IMR-90 (cell line): ENCODE results near the gene CCN6. TPM values are rescaled to one million over a fixed set of nuclear protein-coding genes. Genes with fewer than 3 reads are reported as not detected.

ENCODE experiments used
- ATAC-seq: fragments of 200-7000 bp; cut with Tn5 transposase; 2 replicates; pipeline ENCODE4 v1.9.1; 2020; ENCODE audit warnings: low read depth, mild to moderate bottlenecking, moderate library complexity
- BruUV-seq: library from RNA; stranded (reverse); fragments of 400-500 nt; replicated peaks from 2 replicates; lab custom pipeline; 2021; lab: Mats Ljungman, UMichigan
- CTCF ChIA-PET: fragments of 300-600 bp; formaldehyde crosslinking; extraction: SDS; loops from one replicate; lab custom pipeline; 2021; ENCODE audit warnings: antibody characterized with exemption; lab: Yijun Ruan, JAX
- POLR2A ChIA-PET: fragments of 300-600 bp; sonication (Branson Sonifier 250); formaldehyde crosslinking; loops from one replicate; lab custom pipeline; 2022; ENCODE audit warnings: antibody characterized with exemption; ENCODE audit not compliant: unreplicated experiment; lab: Charles Lee
- DNase-seq: peaks from one replicate; pipeline ENCODE4 v3.0.0; 2013
- H2AFZ ChIP-seq: replicated peaks from 2 replicates; pipeline ENCODE3; 2013; ENCODE audit warnings: low read length, mild to moderate bottlenecking; ENCODE audit not compliant: poor library complexity
- H2AK5ac ChIP-seq: 2 replicates; pipeline ENCODE4 v1.6.1; 2013; ENCODE audit warnings: low read depth, low read length, inconsistent platforms
- H2AK9ac ChIP-seq: replicated peaks from 2 replicates; pipeline ENCODE3; 2013; ENCODE audit warnings: mild to moderate bottlenecking, low read depth, low read length, moderate library complexity; ENCODE audit not compliant: poor library complexity
- H2BK120ac ChIP-seq: 2 replicates; pipeline ENCODE4 v1.6.1; 2013; ENCODE audit warnings: low read depth, low read length, inconsistent platforms
- H2BK15ac ChIP-seq: 3 replicates; pipeline ENCODE4 v1.6.1; 2013; ENCODE audit warnings: low read depth, low read length, inconsistent platforms
- H2BK20ac ChIP-seq: 2 replicates; pipeline ENCODE4 v1.6.1; 2013; ENCODE audit warnings: low read depth, mild to moderate bottlenecking, inconsistent platforms, low read length, moderate library complexity
- H2BK5ac ChIP-seq: 2 replicates; pipeline ENCODE4 v1.6.1; 2013; ENCODE audit warnings: mild to moderate bottlenecking, low read depth, low read length, inconsistent platforms; ENCODE audit not compliant: poor library complexity, severe bottlenecking
- H3K14ac ChIP-seq: replicated peaks from 2 replicates; pipeline ENCODE4 v1.6.1; 2013; ENCODE audit warnings: low read depth, low read length, inconsistent platforms
- H3K18ac ChIP-seq: 2 replicates; pipeline ENCODE4 v1.6.1; 2013; ENCODE audit warnings: low read depth, low read length, control low read depth
- H3K23ac ChIP-seq: 2 replicates; pipeline ENCODE4 v1.6.1; 2013; ENCODE audit warnings: low read depth, low read length, inconsistent platforms
- H3K27ac ChIP-seq: 2 replicates; pipeline ENCODE4 v1.5.1; 2013; ENCODE audit warnings: mild to moderate bottlenecking, control low read depth, low read length; ENCODE audit not compliant: insufficient read depth
- H3K27me3 ChIP-seq: 2 replicates; pipeline ENCODE4 v1.6.1; 2013; ENCODE audit warnings: low read length; ENCODE audit not compliant: control insufficient read depth, insufficient read depth
- H3K36me3 ChIP-seq: 2 replicates; pipeline ENCODE4 v1.6.1; 2013; ENCODE audit warnings: low read length, mixed read lengths; ENCODE audit not compliant: control insufficient read depth, insufficient read depth
- H3K4ac ChIP-seq: 2 replicates; pipeline ENCODE4 v1.6.1; 2013; ENCODE audit warnings: low read depth, low read length, inconsistent platforms
- H3K4me1 ChIP-seq: 2 replicates; pipeline ENCODE4 v1.6.1; 2013; ENCODE audit warnings: low read length, mixed read lengths; ENCODE audit not compliant: control insufficient read depth, insufficient read depth
- H3K4me2 ChIP-seq: 2 replicates; pipeline ENCODE4 v1.6.1; 2013; ENCODE audit warnings: low read depth, mild to moderate bottlenecking, control low read depth, low read length, moderate library complexity
- H3K4me3 ChIP-seq: 2 replicates; pipeline ENCODE4 v1.5.1; 2013; ENCODE audit warnings: low read depth, mild to moderate bottlenecking, control low read depth, low read length, moderate library complexity; ENCODE audit not compliant: insufficient read depth
- H3K56ac ChIP-seq: 2 replicates; pipeline ENCODE4 v1.6.1; 2013; ENCODE audit warnings: low read length, inconsistent platforms; ENCODE audit not compliant: insufficient read depth; ENCODE audit errors: extremely low read depth
- H3K79me1 ChIP-seq, 2 experiments: 2 replicates each; pipeline ENCODE4 v1.6.1; 2013; ENCODE audit warnings: low read length in 2 of 2, inconsistent platforms in 1 of 2, low read depth in 1 of 2
- H3K9ac ChIP-seq: 2 replicates; pipeline ENCODE4 v1.6.1; 2013; ENCODE audit warnings: low read depth, low read length, control low read depth
- H3K9me1 ChIP-seq: 2 replicates; pipeline ENCODE4 v1.6.1; 2013; ENCODE audit warnings: low read length, inconsistent platforms; ENCODE audit not compliant: insufficient read depth
- H3K9me3 ChIP-seq: 2 replicates; pipeline ENCODE4 v1.6.1; 2013; ENCODE audit warnings: low read length; ENCODE audit not compliant: control insufficient read depth, insufficient read depth
- H4K20me1 ChIP-seq: 2 replicates; pipeline ENCODE4 v1.6.1; 2013; ENCODE audit warnings: low read length, inconsistent platforms; ENCODE audit not compliant: insufficient read depth
- H4K5ac ChIP-seq: 2 replicates; pipeline ENCODE4 v1.6.1; 2013; ENCODE audit warnings: mild to moderate bottlenecking, low read depth, low read length, control low read depth
- H4K8ac ChIP-seq, 2 experiments: 2 replicates each; pipeline ENCODE4 v1.6.1; 2013; ENCODE audit warnings: low read depth in 2 of 2, low read length in 2 of 2, control low read depth in 1 of 2, inconsistent platforms in 1 of 2
- H4K91ac ChIP-seq: 2 replicates; pipeline ENCODE4 v1.6.1; 2013; ENCODE audit warnings: low read depth, low read length, inconsistent platforms; ENCODE audit not compliant: insufficient read depth
- BHLHE40 ChIP-seq: fragments of 150-350 bp; IDR thresholded peaks from 2 replicates; pipeline ENCODE4 v1.6.1; 2016; ENCODE audit warnings: mild to moderate bottlenecking, low read depth, low read length
- CEBPB ChIP-seq: IDR thresholded peaks from 2 replicates; pipeline ENCODE4 v1.6.1; 2012; ENCODE audit warnings: low read depth, low read length, improper control_type of control experiment
- CHD1 ChIP-seq: IDR thresholded peaks from 2 replicates; pipeline ENCODE4 v1.6.1; 2012; ENCODE audit warnings: low read depth, low read length, improper control_type of control experiment
- MAFK ChIP-seq: IDR thresholded peaks from 2 replicates; pipeline ENCODE4 v1.6.1; 2012; ENCODE audit warnings: low read depth, low read length, improper control_type of control experiment
- RCOR1 ChIP-seq: IDR thresholded peaks from 2 replicates; pipeline ENCODE4 v1.6.1; 2012; ENCODE audit warnings: mild to moderate bottlenecking, low read length, improper control_type of control experiment; ENCODE audit not compliant: insufficient replicate concordance
- WGBS, 2 experiments: methylation state at CpG; one replicate each; pipeline versions ENCODE4 v1.1.5 to v1.1.7; 2013; ENCODE audit warnings: missing lambda C conversion rate in 2 of 2; ENCODE audit not compliant: insufficient read length in 1 of 2; ENCODE audit errors: extremely low coverage in 2 of 2; 5-methylcytosine and 5-hydroxymethylcytosine counted together
- dilution Hi-C: fragments of 300-500 bp; cut with HindIII; formaldehyde crosslinking; loops from one replicate; pipeline ENCODE4 v1.14.3; 2018; ENCODE audit warnings: low sequenced_read_pairs; ENCODE audit not compliant: unreplicated experiment
- in situ Hi-C: fragments of 300-500 bp; cut with MboI; formaldehyde crosslinking; loops from 3 replicates; pipeline ENCODE4 v1.14.3; 2019; ENCODE audit warnings: low sequenced_read_pairs, inconsistent platforms, mixed read lengths
- intact Hi-C: fragments of 100-400 bp; cut with micrococcal nuclease; formaldehyde crosslinking; loops from 2 replicates; pipeline ENCODE4 v1.10.0; 2022
- polyA plus RNA-seq, 3 experiments: library from polyadenylated mRNA; depleted of rRNA; stranded (reverse); fragments of >200 nt; gene quantifications; 2 replicates each; pipeline ENCODE4 v1.2.3, GENCODE V29; 2012; ENCODE audit warnings: low replicate concordance in 1 of 3
- total RNA-seq: library from RNA; depleted of rRNA; stranded (reverse); fragments of >200 nt; gene quantifications from 2 replicates; pipeline ENCODE4 v1.2.3, GENCODE V29; 2012
- TF ChIP-seq, protein P1 (sequence below): conservative IDR thresholded peaks from 2 replicates; pipeline ENCODE4 v1.5.1; 2012; ENCODE audit warnings: mild to moderate bottlenecking, low read depth, low read length, improper control_type of control experiment

CCN6 gene
- total and polyA plus RNA-seq, 2 of the 4 experiments (the other 2 are of a cell fraction), result not detected

DNA sequence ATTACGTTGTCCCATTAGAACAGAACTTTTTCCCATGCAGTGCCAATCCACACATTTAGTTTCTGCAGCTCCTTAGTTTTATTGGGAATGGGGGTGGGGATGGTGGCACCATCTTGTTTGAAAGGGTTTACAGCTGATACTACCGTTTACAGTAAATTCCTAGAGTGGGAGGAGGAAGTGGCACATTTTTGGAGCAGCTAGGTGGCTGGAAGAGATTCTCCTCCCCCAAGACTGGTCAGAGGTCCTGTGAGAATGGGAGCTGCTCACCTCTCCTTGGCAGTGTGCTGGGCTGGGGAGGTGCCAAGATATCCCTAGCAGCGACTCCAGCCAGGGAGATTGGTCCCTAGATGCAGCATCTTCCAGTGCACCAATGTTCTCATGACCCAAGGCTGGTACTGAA is 12.4 kb upstream of the CCN6 start:
- ChIA-PET CTCF (interaction anchor here (0.7 kb wide), 1 partner anchor 23 kb away, joined by 3 read pairs; no protein-coding TSS in a partner anchor), POLR2A (no interaction called here)
- H3K9ac ChIP-seq, result no peak overlapping the region
- no peak overlapping the region for H4K8ac ChIP-seq
- no peak overlapping the region for H2BK120ac ChIP-seq
- no peak overlapping the region for H3K23ac ChIP-seq
- peaks cover 18% of the 10 kb centered on the region; the same call in 1 of the 2 replicates for H3K9me1 ChIP-seq
- peak overlapping the region; percentile 17 for H2AK9ac ChIP-seq
- no peak overlapping the region for H3K56ac ChIP-seq
- H3K36me3 ChIP-seq, result no peaks in the 10 kb centered on the region
- TF ChIP-seq CHD1, result no peak
- TF ChIP-seq RCOR1, result no peak
- no peak for TF ChIP-seq MAFK
- TF ChIP-seq CEBPB, result no peak
- TF ChIP-seq, protein P1, sequence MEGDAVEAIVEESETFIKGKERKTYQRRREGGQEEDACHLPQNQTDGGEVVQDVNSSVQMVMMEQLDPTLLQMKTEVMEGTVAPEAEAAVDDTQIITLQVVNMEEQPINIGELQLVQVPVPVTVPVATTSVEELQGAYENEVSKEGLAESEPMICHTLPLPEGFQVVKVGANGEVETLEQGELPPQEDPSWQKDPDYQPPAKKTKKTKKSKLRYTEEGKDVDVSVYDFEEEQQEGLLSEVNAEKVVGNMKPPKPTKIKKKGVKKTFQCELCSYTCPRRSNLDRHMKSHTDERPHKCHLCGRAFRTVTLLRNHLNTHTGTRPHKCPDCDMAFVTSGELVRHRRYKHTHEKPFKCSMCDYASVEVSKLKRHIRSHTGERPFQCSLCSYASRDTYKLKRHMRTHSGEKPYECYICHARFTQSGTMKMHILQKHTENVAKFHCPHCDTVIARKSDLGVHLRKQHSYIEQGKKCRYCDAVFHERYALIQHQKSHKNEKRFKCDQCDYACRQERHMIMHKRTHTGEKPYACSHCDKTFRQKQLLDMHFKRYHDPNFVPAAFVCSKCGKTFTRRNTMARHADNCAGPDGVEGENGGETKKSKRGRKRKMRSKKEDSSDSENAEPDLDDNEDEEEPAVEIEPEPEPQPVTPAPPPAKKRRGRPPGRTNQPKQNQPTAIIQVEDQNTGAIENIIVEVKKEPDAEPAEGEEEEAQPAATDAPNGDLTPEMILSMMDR, result no peak
- TF ChIP-seq BHLHE40, result no peak
- no peaks in the 10 kb centered on the region for H3K79me1 ChIP-seq
- H2BK5ac ChIP-seq, result no peak overlapping the region
- no peak overlapping the region; the same call in 1 of the 2 replicates for H4K91ac ChIP-seq
- H2BK20ac ChIP-seq, result no peak overlapping the region; the same call in 1 of the 2 replicates
- no peak overlapping the region for H3K27ac ChIP-seq
- H3K14ac ChIP-seq, result no peak overlapping the region
- H4K5ac ChIP-seq, result no peak overlapping the region
- no peaks in the 10 kb centered on the region for H3K9me3 ChIP-seq
- H2BK15ac ChIP-seq, result no peak overlapping the region
- ATAC-seq (no peak), DNase-seq (no peak)
- dilution Hi-C loops (no loop called here), in situ Hi-C loops (loop anchor here (25.0 kb wide), 2 partner anchors 679 to 1004 kb away; no protein-coding TSS in a partner anchor), intact Hi-C loops (loop anchor here (5.0 kb wide), 3 partner anchors 439 to 1029 kb away; partner anchors contain the start of gene REV3L)
- no peak overlapping the region for H3K4me2 ChIP-seq
- H2AK5ac ChIP-seq, result no peak overlapping the region
- peak overlapping the region; percentile 28 for H2AFZ ChIP-seq
- H4K20me1 ChIP-seq, result no peaks in the 10 kb centered on the region
- no peak overlapping the region for H3K4me3 ChIP-seq
- no peaks in the 10 kb centered on the region for H3K27me3 ChIP-seq
- no peak overlapping the region for H3K4ac ChIP-seq
- BruUV-seq, result no TSS peak
- H3K4me1 ChIP-seq, result peaks cover 14% of the 10 kb centered on the region
- WGBS, 2 experiments, result no CpG with 5 or more reads among the region's 3 CpGs
- no peak overlapping the region for H3K18ac ChIP-seq
